Measurements from ENCODE around the gene TGFB3. TPM values are rescaled to one million over a fixed set of nuclear protein-coding genes. Genes with fewer than 3 reads are reported as not detected.

TGFB3 gene
- total and polyA plus RNA-seq, 10 donors: 4.0 to 61.0 (median 8.3) TPM

DNA sequence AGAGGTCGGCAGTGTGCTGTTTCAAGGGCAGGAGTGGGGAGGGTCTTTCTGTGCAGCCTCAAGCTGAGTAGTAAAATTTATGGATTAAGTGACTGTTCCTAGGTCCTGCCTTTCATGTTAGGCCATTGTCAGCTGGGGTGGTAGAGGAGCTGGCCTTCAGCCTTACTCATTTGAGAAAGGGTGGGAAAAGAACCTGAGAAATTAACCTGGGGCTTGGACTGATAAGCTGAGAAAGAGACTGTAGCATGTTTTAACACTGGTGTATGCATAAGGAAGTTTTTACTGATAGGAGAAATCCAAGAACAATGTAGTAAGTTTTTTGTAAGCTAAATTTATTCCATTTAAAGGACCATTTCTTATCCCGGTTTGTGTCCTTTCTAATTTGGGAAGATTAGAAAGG is 24.5 kb upstream of the TGFB3 start:
- 91 to 94% (median 92%) methylated on average over 2 of the region's 2 CpGs for WGBS, 5 donors
- H3K4me3 ChIP-seq: no peak overlapping the region
- H3K27ac ChIP-seq: no peak overlapping the region
- TF ChIP-seq, protein P1, sequence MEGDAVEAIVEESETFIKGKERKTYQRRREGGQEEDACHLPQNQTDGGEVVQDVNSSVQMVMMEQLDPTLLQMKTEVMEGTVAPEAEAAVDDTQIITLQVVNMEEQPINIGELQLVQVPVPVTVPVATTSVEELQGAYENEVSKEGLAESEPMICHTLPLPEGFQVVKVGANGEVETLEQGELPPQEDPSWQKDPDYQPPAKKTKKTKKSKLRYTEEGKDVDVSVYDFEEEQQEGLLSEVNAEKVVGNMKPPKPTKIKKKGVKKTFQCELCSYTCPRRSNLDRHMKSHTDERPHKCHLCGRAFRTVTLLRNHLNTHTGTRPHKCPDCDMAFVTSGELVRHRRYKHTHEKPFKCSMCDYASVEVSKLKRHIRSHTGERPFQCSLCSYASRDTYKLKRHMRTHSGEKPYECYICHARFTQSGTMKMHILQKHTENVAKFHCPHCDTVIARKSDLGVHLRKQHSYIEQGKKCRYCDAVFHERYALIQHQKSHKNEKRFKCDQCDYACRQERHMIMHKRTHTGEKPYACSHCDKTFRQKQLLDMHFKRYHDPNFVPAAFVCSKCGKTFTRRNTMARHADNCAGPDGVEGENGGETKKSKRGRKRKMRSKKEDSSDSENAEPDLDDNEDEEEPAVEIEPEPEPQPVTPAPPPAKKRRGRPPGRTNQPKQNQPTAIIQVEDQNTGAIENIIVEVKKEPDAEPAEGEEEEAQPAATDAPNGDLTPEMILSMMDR (IDR thresholded peaks at IDR 0.05 in 8 of 11, conservative IDR thresholded peaks at IDR 0.05 in 3 of 11): no peak
- TF ChIP-seq POLR2A (IDR thresholded peaks at IDR 0.05) (no peak), POLR2AphosphoS5 (IDR thresholded peaks at IDR 0.05) (no peak)
- H3K4me1 ChIP-seq: no peaks in the 10 kb centered on the region
- H3K9me3 ChIP-seq: peaks cover 0 to 27% (median 23%) of the 10 kb centered on the region in 8 donors
- no peak for DNase-seq
- H3K27me3 ChIP-seq (replicated peaks in 1 of 7): no peaks in the 10 kb centered on the region
- peaks cover 0 to 94% (median 35%) of the 10 kb centered on the region in 6 donors for H3K36me3 ChIP-seq
- intact Hi-C loops (cut with DNase I; ENCODE audit: low total_unique reads): no loop called here

- intact Hi-C loops (cut with DNase I; ENCODE audit: low total_unique reads): no loop called here
- no peak for DNase-seq
- no peaks in the 10 kb centered on the region for H3K27me3 ChIP-seq (replicated peaks in 1 of 7)
- TF ChIP-seq POLR2AphosphoS5 (IDR thresholded peaks at IDR 0.05) (no peak), POLR2A (IDR thresholded peaks at IDR 0.05) (no peak)
- TF ChIP-seq, protein P1 (IDR thresholded peaks at IDR 0.05 in 8 of 11, conservative IDR thresholded peaks at IDR 0.05 in 3 of 11): no peak
- WGBS, 5 donors: 71 to 94% (median 86%) methylated on average over 1 of the region's 1 CpG
- no peak overlapping the region for H3K4me3 ChIP-seq
- H3K9me3 ChIP-seq: peaks cover 0 to 27% (median 23%) of the 10 kb centered on the region in 8 donors
- H3K36me3 ChIP-seq: peaks cover 0 to 96% (median 53%) of the 10 kb centered on the region in 6 donors
- no peaks in the 10 kb centered on the region for H3K4me1 ChIP-seq
- H3K27ac ChIP-seq: no peak overlapping the region
Observed at GRCh38 chr14:76002383-76002782, 20.6 kb upstream of the TGFB3 start.

DNA sequence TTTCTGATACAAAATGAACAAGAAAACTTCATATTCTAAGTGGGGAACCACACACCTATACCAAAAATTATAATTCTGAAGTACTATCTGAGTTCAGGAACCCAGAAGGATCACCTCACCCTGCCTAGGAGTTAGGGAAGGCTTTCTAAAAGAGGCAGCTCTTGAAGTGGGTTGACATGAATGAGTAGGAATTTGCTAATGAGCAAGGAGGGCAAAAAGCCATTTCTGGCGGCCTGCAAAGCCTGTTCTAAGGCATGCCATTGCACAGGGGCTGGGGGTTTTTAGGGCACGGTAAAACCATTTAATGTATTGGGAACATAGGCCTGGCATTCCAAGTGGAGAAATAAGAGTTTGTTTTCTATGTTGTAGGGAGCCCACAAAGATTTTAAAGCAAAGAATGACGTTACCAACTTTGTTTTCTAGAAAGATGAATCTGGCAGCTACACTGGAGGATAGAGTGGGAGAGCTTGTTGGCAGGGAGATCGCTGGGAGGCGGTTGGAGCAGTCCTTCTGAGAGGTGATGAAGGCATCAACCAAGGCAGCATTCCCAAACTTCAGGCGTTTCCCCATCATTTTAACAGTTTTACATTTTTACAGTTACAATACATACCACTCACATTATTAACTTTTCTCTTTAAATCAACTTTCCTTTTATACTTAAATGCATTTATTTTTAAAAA is 17.9 kb upstream of the TGFB3 start:
- H3K4me3 ChIP-seq: no peak overlapping the region
- WGBS, 5 donors: 81 to 94% (median 90%) methylated on average over 6 of the region's 6 CpGs
- TF ChIP-seq, protein P1 (IDR thresholded peaks at IDR 0.05 in 8 of 11, conservative IDR thresholded peaks at IDR 0.05 in 3 of 11): no peak
- TF ChIP-seq POLR2AphosphoS5 (IDR thresholded peaks at IDR 0.05): no peak
- H3K4me1 ChIP-seq: peaks cover 0 to 7% (median 0%) of the 10 kb centered on the region in 6 donors
- peak overlapping the region in 1 of 8 donors; percentile 17 for H3K27ac ChIP-seq
- H3K27me3 ChIP-seq (replicated peaks in 1 of 7): no peaks in the 10 kb centered on the region
- DNase-seq: no peak
- H3K36me3 ChIP-seq: peaks cover 0 to 95% (median 42%) of the 10 kb centered on the region in 6 donors
- intact Hi-C loops (cut with DNase I; ENCODE audit: low total_unique reads): no loop called here
- H3K9me3 ChIP-seq: peaks cover 0 to 16% (median 13%) of the 10 kb centered on the region in 8 donors

DNA sequence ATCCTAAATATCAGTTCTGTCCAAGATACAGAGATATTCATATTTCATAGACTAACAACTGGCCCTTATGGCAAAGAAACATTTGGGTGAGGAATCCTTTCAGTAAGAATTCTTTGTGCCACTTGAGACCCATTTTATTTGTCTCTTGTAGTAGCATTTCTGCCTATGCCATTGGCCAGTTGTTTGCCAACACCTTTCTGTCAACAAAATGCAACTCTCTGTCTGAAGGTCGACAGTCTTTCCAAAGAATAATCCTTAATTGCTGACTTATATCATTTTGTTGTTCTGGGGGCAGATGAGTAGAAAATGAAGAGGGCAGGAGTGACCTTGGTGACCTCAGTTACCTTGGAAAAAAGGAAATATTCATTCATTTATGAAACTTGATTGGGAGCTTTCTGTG is 14.7 kb upstream of the TGFB3 start:
- Histone ChIP-seq H3K36me3 (peaks cover 0 to 92% (median 32%) of the 10 kb centered on the region in 6 donors), H3K4me3 (no peak overlapping the region), H3K27ac (peak overlapping the region in 6 of 8 donors; percentile 2 to 69 (median 52)), H3K9me3 (no peaks in the 10 kb centered on the region), H3K4me1 (peaks cover 0 to 8% (median 2%) of the 10 kb centered on the region in 6 donors), H3K27me3 (replicated peaks in 1 of 7) (no peaks in the 10 kb centered on the region)
- intact Hi-C loops (cut with DNase I; ENCODE audit: low total_unique reads): no loop called here
- no peak for DNase-seq
- 75 to 93% (median 78%) methylated on average over 1 of the region's 1 CpG for WGBS, 5 donors
- TF ChIP-seq POLR2A (IDR thresholded peaks at IDR 0.05): no peak
- TF ChIP-seq, protein P1 (IDR thresholded peaks at IDR 0.05 in 8 of 11, conservative IDR thresholded peaks at IDR 0.05 in 3 of 11): no peak
- no peak for TF ChIP-seq POLR2AphosphoS5 (IDR thresholded peaks at IDR 0.05)
